ENCODE results near the gene CNNM4.

Gene CNNM4

GRCh38 chr2:96837575-96837974 lies 76.9 kb downstream of the CNNM4 start:
- no peak for DNase-seq

- no peak for DNase-seq
These were observed 77.9 kb downstream of the CNNM4 start for GRCh38 chr2:96838345-96839292.

GRCh38 chr2:96839293-96839874 lies 78.7 kb downstream of the CNNM4 start:
- DNase-seq, result peak; percentile 80

GRCh38 chr2:96839875-96840850 lies 79.5 kb downstream of the CNNM4 start:
- no peak for DNase-seq

- no peak for DNase-seq
These were observed 81.2 kb downstream of the CNNM4 start for GRCh38 chr2:96841701-96842495.

GRCh38 chr2:96842600-96842999 lies 81.9 kb downstream of the CNNM4 start:
- DNase-seq, result no peak

- no peak for DNase-seq
These were observed 83.0 kb downstream of the CNNM4 start, which contains the start of gene ANKRD23 for GRCh38 chr2:96843538-96844268. ANKRD23 (minus strand) TSS chr2:96844021; CDS start chr2:96843992, 29 bp downstream.

- DNase-seq, result no peak
These were observed 83.7 kb downstream of the CNNM4 start for GRCh38 chr2:96844405-96844808.

GRCh38 chr2:96846825-96847224 lies 86.1 kb downstream of the CNNM4 start:
- no peak for DNase-seq

- no peak for DNase-seq
These were observed 86.9 kb downstream of the CNNM4 start for GRCh38 chr2:96847586-96847985.

GRCh38 chr2:96848264-96848663 lies 87.6 kb downstream of the CNNM4 start:
- DNase-seq, result no peak

GRCh38 chr2:96852667-96853066 lies 92.0 kb downstream of the CNNM4 start:
- DNase-seq, result no peak

GRCh38 chr2:96853321-96853720 lies 92.6 kb downstream of the CNNM4 start:
- DNase-seq, result no peak

GRCh38 chr2:96856776-96857666 lies 96.3 kb downstream of the CNNM4 start:
- DNase-seq, result peak; percentile 33

GRCh38 chr2:96857667-96858372 lies 97.1 kb downstream of the CNNM4 start, which contains the start of gene ANKRD39:
ANKRD39 (minus strand) TSS chr2:96858016; CDS start chr2:96857987, 29 bp downstream.
- DNase-seq, result peak; percentile 97

- no peak for DNase-seq
These were observed 98.5 kb downstream of the CNNM4 start for GRCh38 chr2:96859099-96859649.

- no peak for DNase-seq
These were observed 99.0 kb downstream of the CNNM4 start for GRCh38 chr2:96859681-96860064.

- DNase-seq, result peak; percentile 63
These were observed 99.6 kb downstream of the CNNM4 start for GRCh38 chr2:96860065-96861029.
